SK-N-SH (cell line): Measurements from ENCODE around the gene CHMP1A.

Experiments
- CTCF ChIP-seq: fragments of 200-600 bp; sonication (generic); IDR thresholded peaks from 2 replicates; pipeline ENCODE4 v1.6.1; 2017; ENCODE audit warnings: antibody characterized with exemption, mild to moderate bottlenecking, moderate library complexity
- ELF1 ChIP-seq: IDR thresholded peaks from 2 replicates; pipeline ENCODE4 v1.4.0; 2012
- GABPA ChIP-seq: IDR thresholded peaks from 2 replicates; pipeline ENCODE4 v1.4.0; 2012; ENCODE audit warnings: low read depth, mild to moderate bottlenecking
- GATA2 ChIP-seq: sonication (generic); formaldehyde crosslinking; IDR thresholded peaks from 2 replicates; pipeline ENCODE4 v1.5.0; 2020; ENCODE audit warnings: mild to moderate bottlenecking, missing genetic modification reagents
- JUND ChIP-seq: IDR thresholded peaks from 2 replicates; pipeline ENCODE4 v1.4.0; 2012
- MAX ChIP-seq: IDR thresholded peaks from 2 replicates; pipeline ENCODE4 v1.4.0; 2012; ENCODE audit warnings: low read depth
- POLR2AphosphoS5 ChIP-seq: IDR thresholded peaks from 2 replicates; pipeline ENCODE4 v1.6.1; 2012; ENCODE audit warnings: low read depth, low read length
- RCOR1 ChIP-seq: fragments of 150-350 bp; IDR thresholded peaks from 2 replicates; pipeline ENCODE4 v1.6.1; 2017; ENCODE audit warnings: antibody characterized with exemption, low read length
- REST ChIP-seq: IDR thresholded peaks from 2 replicates; pipeline ENCODE4 v1.6.1; 2012; ENCODE audit warnings: mild to moderate bottlenecking, low read depth, low read length, moderate library complexity
- TAF1 ChIP-seq: IDR thresholded peaks from 2 replicates; pipeline ENCODE4 v1.6.1; 2012; ENCODE audit warnings: low read depth, mild to moderate bottlenecking, low read length, moderate library complexity, borderline replicate concordance
- USF2 ChIP-seq: fragments of 150-350 bp; IDR thresholded peaks from 2 replicates; pipeline ENCODE4 v1.6.1; 2017; ENCODE audit warnings: antibody characterized with exemption, low read length, low read depth, borderline replicate concordance
- TF ChIP-seq, protein P1 (sequence below): IDR thresholded peaks from 2 replicates; pipeline ENCODE4; 2012

GRCh38 chr16:89602952-89603590 lies 54.4 kb downstream of the CHMP1A start:
- no peak for TF ChIP-seq GATA2 (CRISPR knock-in tag)
- TF ChIP-seq CTCF: no peak
- no peak for TF ChIP-seq RCOR1
- no peak for TF ChIP-seq POLR2AphosphoS5
- TF ChIP-seq TAF1: no peak
- TF ChIP-seq REST: no peak
- TF ChIP-seq, protein P1, sequence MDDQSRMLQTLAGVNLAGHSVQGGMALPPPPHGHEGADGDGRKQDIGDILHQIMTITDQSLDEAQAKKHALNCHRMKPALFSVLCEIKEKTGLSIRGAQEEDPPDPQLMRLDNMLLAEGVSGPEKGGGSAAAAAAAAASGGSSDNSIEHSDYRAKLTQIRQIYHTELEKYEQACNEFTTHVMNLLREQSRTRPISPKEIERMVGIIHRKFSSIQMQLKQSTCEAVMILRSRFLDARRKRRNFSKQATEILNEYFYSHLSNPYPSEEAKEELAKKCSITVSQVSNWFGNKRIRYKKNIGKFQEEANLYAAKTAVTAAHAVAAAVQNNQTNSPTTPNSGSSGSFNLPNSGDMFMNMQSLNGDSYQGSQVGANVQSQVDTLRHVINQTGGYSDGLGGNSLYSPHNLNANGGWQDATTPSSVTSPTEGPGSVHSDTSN: no peak
- no peak for TF ChIP-seq ELF1
- TF ChIP-seq MAX: no peak
- no peak for TF ChIP-seq GABPA
- TF ChIP-seq JUND: no peak
- no peak for TF ChIP-seq USF2
